Endodermal cell (in vitro differentiated cells): Measurements from ENCODE around the gene SEPTIN3. TPM values are rescaled to one million over a fixed set of nuclear protein-coding genes. Genes with fewer than 3 reads are reported as not detected.
"Not testable (repeated sequence)": the region's sequence is repeated elsewhere in the genome, so short reads cannot be mapped to it uniquely, and the experiment has no call there.

ENCODE experiments used
- DNase-seq: peaks from one replicate; pipeline ENCODE4 v3.0.0-alpha.2; 2017
- H3K27ac ChIP-seq: 2 replicates; pipeline ENCODE4 v1.5.1; 2013; ENCODE audit warnings: mild to moderate bottlenecking, low read depth, low read length, moderate library complexity
- H3K27me3 ChIP-seq: 2 replicates; pipeline ENCODE4 v1.6.1; 2013; ENCODE audit warnings: mild to moderate bottlenecking, low read length, moderate library complexity; ENCODE audit not compliant: insufficient read depth, control insufficient read depth, poor library complexity, severe bottlenecking
- H3K36me3 ChIP-seq: 2 replicates; pipeline ENCODE4 v1.7.0; 2013; ENCODE audit warnings: mild to moderate bottlenecking, low read length, moderate library complexity; ENCODE audit not compliant: control insufficient read depth, insufficient read depth
- H3K4me1 ChIP-seq: one replicate; pipeline ENCODE4 v1.7.0; 2013; ENCODE audit warnings: low read length; ENCODE audit not compliant: control insufficient read depth, insufficient read depth
- H3K4me3 ChIP-seq: 2 replicates; pipeline ENCODE4 v1.5.1; 2013; ENCODE audit warnings: mild to moderate bottlenecking, low read length, moderate library complexity
- H3K9ac ChIP-seq: 2 replicates; pipeline ENCODE4 v1.6.1; 2013; ENCODE audit warnings: mild to moderate bottlenecking, low read length, moderate library complexity; ENCODE audit not compliant: poor library complexity, severe bottlenecking; ENCODE audit errors: extremely low read depth
- H3K9me3 ChIP-seq: 2 replicates; pipeline ENCODE4 v1.6.1; 2013; ENCODE audit warnings: mild to moderate bottlenecking, low read length, moderate library complexity; ENCODE audit not compliant: control insufficient read depth
- H3K27ac Mint-ChIP-seq: 2 replicates; pipeline ENCODE4 v1.8.0; 2020; ENCODE audit warnings: mixed read lengths
- H3K27me3 Mint-ChIP-seq: 2 replicates; pipeline ENCODE4 v1.8.0; 2021; ENCODE audit warnings: mild to moderate bottlenecking, mixed read lengths; ENCODE audit not compliant: insufficient read depth
- H3K36me3 Mint-ChIP-seq: 2 replicates; pipeline ENCODE4 v1.8.0; 2020; ENCODE audit warnings: low read depth, mixed read lengths
- H3K4me1 Mint-ChIP-seq: 2 replicates; pipeline ENCODE4 v1.8.0; 2020; ENCODE audit warnings: mixed read lengths
- H3K4me3 Mint-ChIP-seq: 2 replicates; pipeline ENCODE4 v1.8.0; 2020; ENCODE audit warnings: mild to moderate bottlenecking, moderate library complexity, mixed read lengths
- H3K9me3 Mint-ChIP-seq: 2 replicates; pipeline ENCODE4 v1.8.0; 2020; ENCODE audit warnings: mild to moderate bottlenecking, mixed read lengths
- WGBS, 2 experiments: methylation state at CpG; one replicate each; pipeline versions ENCODE4 v1.1.5 to v1.1.7; 2013; ENCODE audit warnings: missing lambda C conversion rate in 2 of 2, mixed read lengths in 1 of 2; ENCODE audit not compliant: insufficient coverage in 1 of 2, insufficient read length in 1 of 2; 5-methylcytosine and 5-hydroxymethylcytosine counted together
- total RNA-seq, 2 donors: library from RNA; stranded (reverse); fragmentation: NEBNext Ultra II Directional in 1 of 2; extraction: Animal tissue kit (Norgen Biotek cat#: 25700) in 1 of 2; gene quantifications; 2 replicates in 1 of 2; 3 replicates in 1 of 2; pipeline ENCODE4 v1.2.1, GENCODE V29; 2021
- TF ChIP-seq, protein P1 (sequence below): fragments of 200-600 bp; sonication (generic); conservative IDR thresholded peaks from 2 replicates; pipeline ENCODE4 v1.5.0; 2021; ENCODE audit warnings: antibody characterized with exemption, mild to moderate bottlenecking

SEPTIN3 gene
- total RNA-seq, 2 donors from 2014 or later = 10.9 to 13.9 TPM

DNA sequence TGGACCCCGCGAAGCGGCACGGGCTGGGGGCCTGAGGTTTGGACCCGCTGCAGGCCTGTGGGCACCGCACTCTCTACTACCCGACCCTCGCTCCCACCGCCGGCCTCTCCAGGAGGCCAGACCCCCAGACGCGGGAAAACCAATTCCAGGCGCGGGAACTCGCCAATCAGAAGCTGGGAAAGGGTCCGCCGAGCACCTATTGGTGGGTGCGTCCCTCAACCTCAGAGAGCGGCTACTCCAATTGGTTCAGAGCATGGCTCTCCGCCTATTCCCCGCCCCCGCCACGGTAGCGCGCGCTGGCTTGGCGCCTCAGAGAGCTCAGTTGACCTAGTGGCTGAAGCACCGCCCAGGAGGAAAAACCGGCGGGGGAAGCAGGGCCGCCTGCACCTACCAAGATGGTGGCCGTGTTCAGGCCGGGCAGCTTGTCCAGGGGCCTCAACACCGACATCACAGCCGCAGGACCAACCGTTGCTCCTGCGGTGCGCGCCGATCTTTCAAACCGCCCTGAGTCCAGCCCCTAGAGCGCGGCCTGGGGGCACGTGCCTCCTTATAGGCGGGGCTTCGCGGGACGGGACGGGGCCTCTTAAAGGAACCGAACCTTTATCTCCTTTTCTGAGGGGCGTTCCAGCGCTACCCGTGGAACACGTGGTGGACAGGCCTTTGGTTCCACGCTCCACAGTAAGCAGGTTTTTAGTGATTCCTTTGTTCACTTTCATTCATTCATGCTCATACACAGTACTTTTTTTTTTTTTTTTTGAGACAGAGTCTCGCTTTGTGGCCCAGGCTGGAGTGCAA lies 22.4 kb upstream of the SEPTIN3 start, which contains the start of gene CENPM:
CENPM (minus strand) TSS at position 524 of the 795 bp plus-strand sequence; CDS start at position 448, 76 bp downstream.
- Histone ChIP-seq H3K4me1 (no peaks in the 10 kb centered on the region), H3K27me3 (no peaks in the 10 kb centered on the region), H3K27ac (peak within 1 kb of the TSS; percentile 68), H3K9ac (peak within 1 kb of the TSS; percentile 58), H3K36me3 (peaks cover 25% of the 10 kb centered on the region), H3K4me3 (peak within 1 kb of the TSS; percentile 89), H3K9me3 (no peaks in the 10 kb centered on the region)
- TF ChIP-seq, protein P1, sequence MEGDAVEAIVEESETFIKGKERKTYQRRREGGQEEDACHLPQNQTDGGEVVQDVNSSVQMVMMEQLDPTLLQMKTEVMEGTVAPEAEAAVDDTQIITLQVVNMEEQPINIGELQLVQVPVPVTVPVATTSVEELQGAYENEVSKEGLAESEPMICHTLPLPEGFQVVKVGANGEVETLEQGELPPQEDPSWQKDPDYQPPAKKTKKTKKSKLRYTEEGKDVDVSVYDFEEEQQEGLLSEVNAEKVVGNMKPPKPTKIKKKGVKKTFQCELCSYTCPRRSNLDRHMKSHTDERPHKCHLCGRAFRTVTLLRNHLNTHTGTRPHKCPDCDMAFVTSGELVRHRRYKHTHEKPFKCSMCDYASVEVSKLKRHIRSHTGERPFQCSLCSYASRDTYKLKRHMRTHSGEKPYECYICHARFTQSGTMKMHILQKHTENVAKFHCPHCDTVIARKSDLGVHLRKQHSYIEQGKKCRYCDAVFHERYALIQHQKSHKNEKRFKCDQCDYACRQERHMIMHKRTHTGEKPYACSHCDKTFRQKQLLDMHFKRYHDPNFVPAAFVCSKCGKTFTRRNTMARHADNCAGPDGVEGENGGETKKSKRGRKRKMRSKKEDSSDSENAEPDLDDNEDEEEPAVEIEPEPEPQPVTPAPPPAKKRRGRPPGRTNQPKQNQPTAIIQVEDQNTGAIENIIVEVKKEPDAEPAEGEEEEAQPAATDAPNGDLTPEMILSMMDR = no peak
- peak within 1 kb of the TSS; percentile 69 for H3K4me3 Mint-ChIP-seq
- 3 to 12% methylated on average over 14 to 56 of the region's 56 CpGs for WGBS, 2 experiments
- H3K36me3 Mint-ChIP-seq = peaks cover 28% of the 10 kb centered on the region
- H3K9me3 Mint-ChIP-seq = no peaks in the 10 kb centered on the region
- DNase-seq = peak; percentile 98
- no peaks in the 10 kb centered on the region for H3K27me3 Mint-ChIP-seq
- peak within 1 kb of the TSS; percentile 88 for H3K27ac Mint-ChIP-seq
- peaks cover 13% of the 10 kb centered on the region for H3K4me1 Mint-ChIP-seq

DNA sequence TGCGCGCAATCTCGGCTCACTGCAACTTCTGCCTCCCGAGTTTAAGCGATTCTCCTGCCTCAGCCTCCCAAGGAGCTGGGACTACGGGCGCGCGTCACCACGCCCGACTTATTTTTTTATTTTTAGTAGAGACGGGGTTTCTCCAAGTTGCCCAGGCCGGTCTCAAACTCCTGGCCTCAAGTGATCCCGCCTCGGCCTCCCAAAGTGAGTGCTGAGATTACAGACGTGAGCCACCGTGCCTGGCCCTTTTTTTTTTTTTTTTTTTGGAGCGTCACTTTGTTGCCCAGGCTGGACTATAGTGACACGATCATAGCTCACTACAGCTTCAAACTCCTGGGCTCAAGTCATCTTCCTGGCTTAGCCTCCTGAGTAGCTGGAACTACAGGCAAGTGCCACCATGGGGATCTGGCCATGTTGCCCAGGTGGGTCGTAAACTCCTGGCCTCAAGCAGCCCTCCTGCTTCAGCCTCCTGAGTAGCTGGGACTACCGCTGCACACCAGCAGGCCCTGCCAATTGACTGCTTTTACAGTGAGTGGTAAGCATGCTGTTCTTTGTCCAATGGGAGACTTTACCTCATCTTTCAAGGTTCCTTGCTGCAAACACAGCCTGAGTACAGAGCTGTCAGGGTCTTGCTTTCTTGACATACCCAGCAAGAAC lies 21.7 kb upstream of the SEPTIN3 start:
- Histone ChIP-seq H3K4me3 (peak overlapping the region; percentile 89), H3K27ac (no peak overlapping the region), H3K9me3 (no peaks in the 10 kb centered on the region), H3K27me3 (no peaks in the 10 kb centered on the region), H3K9ac (no peak overlapping the region), H3K4me1 (no peaks in the 10 kb centered on the region), H3K36me3 (peaks cover 21% of the 10 kb centered on the region)
- H3K27me3 Mint-ChIP-seq = no peaks in the 10 kb centered on the region
- peak overlapping the region; percentile 88 for H3K27ac Mint-ChIP-seq
- 89 to 91% methylated on average over 18 to 21 of the region's 21 CpGs for WGBS, 2 experiments
- no peaks in the 10 kb centered on the region for H3K9me3 Mint-ChIP-seq
- TF ChIP-seq, protein P1 = no peak
- H3K4me1 Mint-ChIP-seq = peaks cover 13% of the 10 kb centered on the region
- H3K36me3 Mint-ChIP-seq = peaks cover 26% of the 10 kb centered on the region
- peak overlapping the region; percentile 69 for H3K4me3 Mint-ChIP-seq
- no peak for DNase-seq

DNA sequence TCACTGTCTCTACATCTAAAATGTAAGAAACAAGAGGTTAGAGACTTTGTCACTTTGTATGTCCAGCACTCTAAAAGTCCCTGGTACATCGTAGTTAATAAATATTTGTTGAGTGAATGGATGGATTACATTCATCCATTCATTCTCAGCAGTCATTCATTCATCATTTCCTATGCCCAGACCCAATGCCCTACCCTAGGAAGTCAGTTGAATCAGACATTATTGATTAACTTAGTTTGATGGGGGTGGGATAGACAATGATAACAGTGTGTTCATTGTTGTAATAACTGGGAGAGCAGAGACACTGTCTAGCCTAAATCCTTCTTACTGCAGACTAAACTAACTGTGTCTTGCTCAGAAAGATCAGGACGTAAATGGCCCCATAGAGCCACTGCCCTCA lies 21.1 kb upstream of the SEPTIN3 start:
- H3K4me3 ChIP-seq = no peak overlapping the region
- TF ChIP-seq, protein P1 = no peak
- WGBS, 2 experiments = 95 to 100% methylated on average over 1 of the region's 2 CpGs
- Mint-ChIP-seq H3K27me3 (peaks cover 2% of the 10 kb centered on the region), H3K4me1 (peaks cover 13% of the 10 kb centered on the region), H3K36me3 (peaks cover 20% of the 10 kb centered on the region), H3K4me3 (no peak overlapping the region), H3K27ac (no peak overlapping the region), H3K9me3 (no peaks in the 10 kb centered on the region)
- H3K27me3 ChIP-seq = no peaks in the 10 kb centered on the region
- H3K4me1 ChIP-seq = no peaks in the 10 kb centered on the region
- H3K36me3 ChIP-seq = peaks cover 17% of the 10 kb centered on the region
- no peak overlapping the region for H3K9ac ChIP-seq
- no peak overlapping the region for H3K27ac ChIP-seq
- H3K9me3 ChIP-seq = no peaks in the 10 kb centered on the region
- no peak for DNase-seq

DNA sequence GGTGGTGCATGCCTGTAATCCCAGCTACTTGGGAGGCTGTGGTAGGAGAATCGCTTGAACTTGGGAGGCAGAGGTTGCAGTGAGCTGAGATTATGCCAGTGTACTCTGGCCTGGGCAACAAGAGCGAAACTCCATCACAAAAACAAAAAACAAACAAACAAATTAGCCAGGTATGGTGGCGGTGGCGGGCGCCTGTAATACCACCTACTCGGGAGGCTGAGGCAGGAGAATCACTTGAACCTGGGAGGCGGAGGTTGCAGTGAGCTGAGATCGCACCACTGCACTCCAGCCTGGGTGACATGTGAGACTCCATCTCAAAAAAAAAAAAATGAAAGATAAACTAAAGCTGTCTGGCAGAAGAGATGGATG lies 20.3 kb upstream of the SEPTIN3 start:
- H3K27me3 ChIP-seq, H3K9ac ChIP-seq, DNase-seq, H3K4me3 ChIP-seq, H3K4me1 ChIP-seq, H3K27ac ChIP-seq, H3K27ac Mint-ChIP-seq, H3K27me3 Mint-ChIP-seq, H3K9me3 ChIP-seq, H3K9me3 Mint-ChIP-seq, H3K4me3 Mint-ChIP-seq: not testable (repeated sequence)
- peaks cover 13% of the 10 kb centered on the region for H3K36me3 Mint-ChIP-seq
- peaks cover 13% of the 10 kb centered on the region for H3K4me1 Mint-ChIP-seq
- WGBS, 2 experiments = 92 to 94% methylated on average over 6 to 8 of the region's 8 CpGs
- H3K36me3 ChIP-seq = peaks cover 10% of the 10 kb centered on the region
